Effector memory CD4-positive, alpha-beta T cell (primary cell): ENCODE data around the gene GALK1.

Experiments used
- DNase-seq, 3 donors: peaks; one replicate each; pipeline ENCODE4 v3.0.0-alpha.2; 2020
- H3K27ac ChIP-seq: 2 replicates; pipeline ENCODE4 v1.7.0; 2013; ENCODE audit warnings: mild to moderate bottlenecking, low read length, moderate library complexity; ENCODE audit not compliant: insufficient read depth, poor library complexity, severe bottlenecking
- H3K27me3 ChIP-seq: replicated peaks from 2 replicates; pipeline ENCODE4 v1.7.0; 2013; ENCODE audit warnings: mild to moderate bottlenecking, low read length; ENCODE audit not compliant: insufficient read depth, control insufficient read depth, poor library complexity, severe bottlenecking
- H3K36me3 ChIP-seq: 2 replicates; pipeline ENCODE4 v1.7.0; 2013; ENCODE audit warnings: mild to moderate bottlenecking, low read length, moderate library complexity; ENCODE audit not compliant: control insufficient read depth, insufficient read depth
- H3K4me1 ChIP-seq: 2 replicates; pipeline ENCODE4 v1.7.0; 2013; ENCODE audit warnings: low read length, mild to moderate bottlenecking; ENCODE audit not compliant: control insufficient read depth, insufficient read depth, poor library complexity, severe bottlenecking
- H3K4me3 ChIP-seq: 2 replicates; pipeline ENCODE4 v1.7.0; 2013; ENCODE audit warnings: low read length, low read depth, mild to moderate bottlenecking; ENCODE audit not compliant: insufficient read depth, poor library complexity, severe bottlenecking
- H3K9me3 ChIP-seq: 2 replicates; pipeline ENCODE4 v1.7.0; 2013; ENCODE audit warnings: mild to moderate bottlenecking, low read length, moderate library complexity; ENCODE audit not compliant: control insufficient read depth

Gene GALK1

DNA sequence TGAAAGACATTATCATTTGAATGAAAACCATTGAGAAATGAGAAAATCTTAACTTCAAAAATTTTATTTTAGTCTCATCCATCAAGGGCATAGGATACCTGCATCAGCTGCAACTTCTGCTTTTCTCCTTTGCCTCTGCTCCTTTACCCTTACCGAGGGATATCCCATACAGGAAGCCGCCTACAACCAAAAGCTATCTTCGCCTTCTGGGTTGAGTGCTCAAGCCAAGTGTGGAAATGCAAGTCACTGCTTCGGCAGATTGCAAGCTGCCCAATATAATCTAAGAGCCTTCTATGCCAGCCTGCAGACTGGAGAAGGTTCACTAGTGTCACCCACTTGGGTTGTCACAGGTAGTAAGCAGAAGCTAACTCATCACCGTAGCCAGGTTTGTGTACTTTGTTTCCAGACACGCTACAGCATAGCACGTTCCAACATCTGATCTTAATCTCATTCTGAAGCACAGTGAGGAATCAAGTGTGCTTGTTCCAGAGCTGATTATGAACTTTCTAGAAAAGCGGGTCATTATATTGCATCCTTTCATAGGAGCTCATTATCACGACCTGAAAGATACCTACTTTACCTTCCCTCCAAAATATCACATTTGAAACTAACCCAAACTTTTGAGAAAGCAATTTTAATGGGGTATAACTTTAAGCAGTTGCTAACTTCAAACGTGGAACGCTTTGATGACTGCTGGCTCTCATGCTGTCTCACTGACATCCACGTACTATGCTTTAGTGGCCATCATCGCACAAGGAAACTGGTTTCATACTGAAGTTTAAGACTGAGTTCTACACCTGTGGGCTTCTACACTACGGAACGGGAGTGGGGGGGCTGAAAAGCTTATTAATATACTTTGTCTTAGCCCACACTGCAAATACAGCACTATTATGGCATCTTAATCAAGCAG lies 11.6 kb upstream of the GALK1 start:
- Histone ChIP-seq H3K27ac (peak overlapping the region; percentile 47), H3K36me3 (peaks cover 26% of the 10 kb centered on the region), H3K27me3 (no peaks in the 10 kb centered on the region), H3K4me1 (peaks cover 16% of the 10 kb centered on the region), H3K4me3 (peak overlapping the region; percentile 91), H3K9me3 (no peaks in the 10 kb centered on the region)
- peak in 1 of 3 donors; percentile 24 for DNase-seq

DNA sequence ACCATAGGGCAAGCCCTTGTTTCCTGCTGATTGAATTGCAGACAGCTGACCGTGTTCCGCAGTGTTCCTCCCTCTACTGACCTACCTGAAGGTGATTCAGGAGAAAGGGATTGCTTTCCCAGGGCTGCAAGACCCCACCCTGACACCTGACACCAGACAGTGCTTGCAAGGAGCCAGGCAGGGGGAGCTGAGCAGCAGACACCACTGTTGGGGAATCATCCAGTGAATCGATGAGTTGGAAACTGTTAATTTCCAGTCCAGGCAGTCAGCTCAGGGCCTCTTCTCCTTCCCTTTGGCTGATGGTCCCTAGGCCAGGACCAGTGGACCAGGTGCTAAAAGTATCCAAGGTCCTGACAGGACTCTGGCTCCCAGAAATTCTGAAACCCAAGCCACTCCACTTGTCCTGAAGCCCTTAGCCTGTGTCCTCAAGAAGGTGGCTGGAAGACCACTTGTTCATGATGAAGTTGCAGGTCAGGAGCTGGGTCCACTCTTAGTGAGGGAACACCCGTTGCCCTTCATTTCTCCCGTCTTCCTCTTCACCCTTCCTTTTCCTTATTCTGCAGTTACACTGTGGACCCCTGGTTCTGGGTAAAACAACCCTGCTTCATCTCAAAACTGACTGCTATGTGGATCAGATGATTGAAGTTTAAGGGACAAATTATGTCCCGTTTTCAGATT lies 10.1 kb upstream of the GALK1 start:
- no peak for DNase-seq
- H3K27ac ChIP-seq = no peak overlapping the region
- H3K4me1 ChIP-seq = peaks cover 16% of the 10 kb centered on the region
- H3K9me3 ChIP-seq = no peaks in the 10 kb centered on the region
- H3K4me3 ChIP-seq = no peak overlapping the region
- no peaks in the 10 kb centered on the region for H3K27me3 ChIP-seq
- peaks cover 26% of the 10 kb centered on the region for H3K36me3 ChIP-seq

DNA sequence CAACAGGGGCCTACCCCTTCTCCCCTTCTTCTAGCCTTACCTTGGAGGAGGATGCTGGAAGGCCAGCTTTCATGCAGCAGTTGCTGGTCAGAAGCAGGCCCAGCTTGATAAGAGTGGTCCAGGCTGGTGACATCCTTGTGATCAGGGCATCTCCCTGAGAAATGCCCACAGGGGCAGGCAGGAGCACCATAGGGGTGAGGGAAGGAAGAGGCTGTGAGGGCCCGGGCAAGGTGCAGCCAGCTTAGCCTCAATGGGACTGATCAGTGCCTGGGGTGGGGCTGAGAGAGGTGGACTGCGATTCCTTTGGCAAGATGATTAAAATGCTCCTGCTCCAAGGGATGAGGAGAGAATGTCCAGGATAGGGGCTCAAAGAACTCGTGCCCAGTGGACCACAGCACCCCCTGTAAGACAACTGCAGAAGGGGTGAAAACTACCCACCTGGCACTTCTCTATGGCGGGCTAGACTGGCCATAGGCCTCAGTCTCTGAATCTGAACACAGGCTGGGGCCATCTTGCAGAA lies 9.5 kb upstream of the GALK1 start:
- no peak overlapping the region for H3K27ac ChIP-seq
- H3K9me3 ChIP-seq = no peaks in the 10 kb centered on the region
- no peaks in the 10 kb centered on the region for H3K27me3 ChIP-seq
- H3K36me3 ChIP-seq = peaks cover 26% of the 10 kb centered on the region
- no peak for DNase-seq
- H3K4me3 ChIP-seq = no peak overlapping the region
- peaks cover 16% of the 10 kb centered on the region for H3K4me1 ChIP-seq

- peaks cover 20% of the 10 kb centered on the region for H3K36me3 ChIP-seq
Measured at GRCh38 chr17:75773808-75774470, 8.9 kb upstream of the GALK1 start.

DNA sequence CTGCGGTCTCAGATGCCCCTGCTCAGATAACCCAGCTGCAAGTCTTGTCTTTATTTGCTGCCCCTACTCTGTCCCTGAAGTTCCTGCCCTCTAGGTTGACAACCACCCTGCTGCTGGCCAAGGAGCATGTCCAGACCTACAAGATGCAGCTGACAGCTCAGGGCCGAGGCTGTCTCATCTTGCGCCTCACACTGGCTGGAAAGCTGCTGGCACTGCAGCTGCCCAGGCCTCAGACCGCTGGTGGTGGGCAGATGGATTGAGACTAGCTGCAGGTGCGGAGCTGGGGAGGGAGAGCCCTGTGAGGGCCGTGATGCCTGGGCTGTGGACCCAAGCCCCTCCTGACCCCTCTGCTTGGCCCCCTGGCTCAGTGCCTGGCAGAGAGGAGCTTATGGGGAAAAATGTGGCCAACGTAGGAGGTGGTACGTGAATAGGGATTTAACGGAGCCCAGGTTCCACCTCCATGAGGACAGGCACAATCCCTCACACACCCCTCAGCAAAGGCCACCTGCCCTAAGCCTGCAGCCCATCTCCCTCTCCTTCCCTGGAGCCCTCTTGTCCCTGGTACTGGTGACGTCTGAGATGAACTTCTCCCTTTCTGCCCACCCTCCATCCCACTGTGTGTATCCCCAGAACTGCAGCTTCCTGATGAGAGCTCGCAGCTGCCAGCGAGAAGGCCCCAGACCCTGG lies 8.3 kb upstream of the GALK1 start:
- H3K27ac ChIP-seq = no peak overlapping the region

More at GRCh38 chr17:75773808-75774470, 8.9 kb upstream of the GALK1 start:
- Histone ChIP-seq H3K27me3 (no peaks in the 10 kb centered on the region), H3K9me3 (no peaks in the 10 kb centered on the region), H3K4me3 (no peak overlapping the region), H3K27ac (no peak overlapping the region), H3K4me1 (peaks cover 16% of the 10 kb centered on the region)
- no peak for DNase-seq

DNA sequence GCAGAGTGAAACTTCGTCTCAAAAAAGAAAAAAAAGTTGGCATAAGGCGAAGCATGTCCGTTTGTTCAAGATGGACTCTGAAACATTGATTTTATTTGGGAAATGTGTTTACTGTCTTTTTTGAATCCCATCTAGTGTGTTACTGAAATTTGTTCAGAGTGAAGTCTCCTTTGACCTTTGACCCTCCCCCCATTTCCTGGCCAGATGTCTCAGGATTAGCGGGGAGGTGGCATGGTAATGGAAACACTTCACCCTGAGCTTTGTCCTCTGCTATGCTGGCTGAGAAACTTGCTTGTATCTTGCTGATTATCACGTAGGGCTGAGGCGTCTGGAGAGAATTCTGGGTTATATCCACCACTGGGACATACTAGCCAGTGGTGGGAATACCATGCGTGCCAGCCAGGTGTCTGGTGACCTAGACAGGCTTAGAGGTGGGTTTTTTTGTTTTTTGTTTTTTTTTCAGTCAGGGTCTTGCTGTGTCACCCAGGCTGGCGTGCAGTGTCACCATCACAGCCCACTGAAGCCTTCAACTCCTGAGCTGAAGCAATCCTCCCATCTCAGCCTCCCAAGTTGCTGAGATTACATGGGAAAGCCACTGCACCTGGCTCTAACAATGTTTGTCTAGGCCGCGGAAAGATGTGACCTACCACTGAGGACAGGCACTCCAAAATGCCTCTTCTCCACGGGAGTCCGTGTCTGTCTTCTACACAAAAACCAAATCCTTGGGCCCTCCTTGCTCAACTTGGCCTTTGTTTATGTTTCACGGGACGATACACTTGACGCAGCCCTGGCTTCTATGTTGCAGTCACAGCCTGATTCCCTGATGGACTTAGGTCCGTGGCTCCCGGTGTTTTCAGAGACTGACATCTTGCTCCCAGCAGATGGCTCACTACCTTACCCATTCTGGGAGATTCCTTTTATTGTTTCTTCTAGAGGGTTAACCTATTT lies 6.6 kb upstream of the GALK1 start:
- DNase-seq = no peak
- H3K4me3 ChIP-seq = no peak overlapping the region
- H3K36me3 ChIP-seq = peaks cover 4% of the 10 kb centered on the region
- H3K27me3 ChIP-seq = no peaks in the 10 kb centered on the region
- no peak overlapping the region for H3K27ac ChIP-seq
- H3K4me1 ChIP-seq = peaks cover 3% of the 10 kb centered on the region
- H3K9me3 ChIP-seq = no peaks in the 10 kb centered on the region

More for the DNA sequence above, 8.3 kb upstream of the GALK1 start:
- no peaks in the 10 kb centered on the region for H3K27me3 ChIP-seq
- DNase-seq = no peak
- H3K4me3 ChIP-seq = no peak overlapping the region
- peaks cover 16% of the 10 kb centered on the region for H3K4me1 ChIP-seq
- peaks cover 14% of the 10 kb centered on the region for H3K36me3 ChIP-seq
- H3K9me3 ChIP-seq = no peaks in the 10 kb centered on the region

GRCh38 chr17:75769536-75769935 lies 4.5 kb upstream of the GALK1 start:
- Histone ChIP-seq H3K4me1 (peaks cover 3% of the 10 kb centered on the region), H3K36me3 (peaks cover under 1% of the 10 kb centered on the region), H3K27ac (no peak overlapping the region), H3K27me3 (no peaks in the 10 kb centered on the region), H3K9me3 (no peaks in the 10 kb centered on the region), H3K4me3 (no peak overlapping the region)
- DNase-seq = no peak

DNA sequence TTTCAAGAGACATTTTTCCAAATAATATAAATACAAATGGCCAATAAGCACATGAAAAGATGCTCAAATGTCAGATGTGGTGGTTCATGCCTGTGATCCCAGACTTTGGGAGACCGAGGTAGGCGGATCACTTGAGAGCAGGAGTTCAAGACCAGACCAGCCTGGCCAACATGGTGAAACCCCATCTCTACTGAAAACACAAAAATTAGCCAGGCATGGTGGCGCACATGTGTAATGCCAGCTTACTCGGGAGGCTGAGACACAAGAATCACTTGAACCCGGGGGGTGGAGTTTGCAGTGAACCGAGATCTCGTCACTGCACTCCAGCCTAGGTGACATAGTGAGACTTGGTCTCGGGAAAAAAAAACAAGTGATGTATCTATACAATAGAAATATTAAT lies 2.9 kb upstream of the GALK1 start:
- Histone ChIP-seq H3K4me3 (no peak overlapping the region), H3K27me3 (no peaks in the 10 kb centered on the region), H3K9me3 (no peaks in the 10 kb centered on the region), H3K36me3 (no peaks in the 10 kb centered on the region), H3K4me1 (peaks cover 11% of the 10 kb centered on the region), H3K27ac (no peak overlapping the region)
- no peak for DNase-seq

- no peak for DNase-seq
- Histone ChIP-seq H3K9me3 (no peaks in the 10 kb centered on the region), H3K27me3 (no peaks in the 10 kb centered on the region), H3K4me3 (no peak overlapping the region), H3K27ac (no peak overlapping the region), H3K4me1 (peaks cover 11% of the 10 kb centered on the region), H3K36me3 (no peaks in the 10 kb centered on the region)
Measured at GRCh38 chr17:75765981-75766380, 989 bp upstream of the GALK1 start.
